GM12878 (cell line): ENCODE data around the gene LRRIQ4. TPM values are rescaled to one million over a fixed set of nuclear protein-coding genes. Genes with fewer than 3 reads are reported as not detected.
A peak's percentile ranks its signal among the peaks of the same experiment; 100 is the strongest.

Experiments used
- CREB1 ChIP-seq: IDR thresholded peaks from 2 replicates; pipeline ENCODE4 v1.6.1; 2012; ENCODE audit warnings: low read depth, mild to moderate bottlenecking, inconsistent platforms
- MXI1 ChIP-seq: fragments of 150-350 bp; IDR thresholded peaks from 2 replicates; pipeline ENCODE4 v1.6.1; 2011; ENCODE audit warnings: low read depth, mild to moderate bottlenecking, inconsistent platforms, low read length, improper control_type of control experiment
- NRF1 ChIP-seq: conservative IDR thresholded peaks from 2 replicates; pipeline ENCODE4 v1.6.1; 2011; ENCODE audit warnings: mild to moderate bottlenecking, low read depth, low read length, improper control_type of control experiment
- RAD51 ChIP-seq: fragments of 450-650 bp; IDR thresholded peaks from 2 replicates; pipeline ENCODE4 v1.6.1; 2016; ENCODE audit warnings: moderate library complexity, mild to moderate bottlenecking, inconsistent platforms
- SMAD1 ChIP-seq: fragments of 450-650 bp; IDR thresholded peaks from 2 replicates; pipeline ENCODE4 v1.6.1; 2018; ENCODE audit warnings: mild to moderate bottlenecking, low read depth; ENCODE audit not compliant: partially characterized antibody
- SMARCA5 ChIP-seq: fragments of 450-650 bp; IDR thresholded peaks from 2 replicates; pipeline ENCODE4 v1.6.1; 2017; ENCODE audit warnings: mild to moderate bottlenecking
- SREBF1 ChIP-seq: IDR thresholded peaks from 2 replicates; pipeline ENCODE4 v1.6.1; 2012; ENCODE audit warnings: mild to moderate bottlenecking, low read length
- TARDBP ChIP-seq: IDR thresholded peaks from 2 replicates; pipeline ENCODE4 v1.6.1; 2016; ENCODE audit warnings: borderline replicate concordance
- ZBED1 ChIP-seq: IDR thresholded peaks from 2 replicates; pipeline ENCODE4 v1.6.1; 2016; ENCODE audit warnings: borderline replicate concordance
- ZNF217 ChIP-seq: fragments of 450-650 bp; IDR thresholded peaks from 2 replicates; pipeline ENCODE4 v1.6.1; 2017; ENCODE audit warnings: antibody characterized with exemption, mild to moderate bottlenecking
- ZNF274 ChIP-seq: IDR thresholded peaks from one replicate; pipeline ENCODE4 v1.8.0; 2011; ENCODE audit not compliant: insufficient read length, insufficient read depth
- polyA plus RNA-seq, 11 experiments: library from polyadenylated mRNA; depleted of rRNA in 4 of 11; unstranded in 6 of 11; stranded (reverse) in 5 of 11; fragments of >200 nt; fragmentation: Nextera tagmentation in 4 of 11; fragmentation: Illumina TruSeq in 1 of 11; extraction: Ambion mirVana in 4 of 11; extraction: Trizol in 1 of 11; gene quantifications; 1 replicate in 1 of 11; 2 replicates in 10 of 11; pipeline versions ENCODE4 v1.2.1 to v1.2.3, GENCODE V29; 2011 to 2016; ENCODE audit warnings: inconsistent platforms in 2 of 11, missing spikeins in 2 of 11, low read depth in 1 of 11
- total RNA-seq, 4 experiments: library from RNA; depleted of rRNA in 3 of 4; stranded (reverse); fragments of >200 nt in 3 of 4; fragmentation: Illumina TruSeq in 1 of 4; extraction: Trizol in 1 of 4; gene quantifications; 2 replicates each; pipeline versions ENCODE4 v1.2.1 to v1.2.3, GENCODE V29; 2013 to 2021
- TF ChIP-seq, protein P1 (sequence below): fragments of 450-650 bp; IDR thresholded peaks from 2 replicates; pipeline ENCODE4 v1.6.1; 2017; ENCODE audit warnings: antibody characterized with exemption, mild to moderate bottlenecking, moderate library complexity
- TF ChIP-seq, protein P2 (sequence below): fragments of 450-650 bp; IDR thresholded peaks from 2 replicates; pipeline ENCODE4 v1.6.1; 2018; ENCODE audit warnings: mild to moderate bottlenecking, low read depth, moderate library complexity; ENCODE audit not compliant: partially characterized antibody
- TF ChIP-seq, protein P3 (sequence below): fragments of 450-650 bp; IDR thresholded peaks from 2 replicates; pipeline ENCODE4 v1.6.1; 2017; ENCODE audit warnings: borderline replicate concordance
- TF ChIP-seq, protein P4 (sequence below): fragments of 450-650 bp; IDR thresholded peaks from 2 replicates; pipeline ENCODE4 v1.6.1; 2017; ENCODE audit warnings: mild to moderate bottlenecking, moderate library complexity
- TF ChIP-seq, protein P5 (sequence below): IDR thresholded peaks from 2 replicates; pipeline ENCODE4 v1.6.1; 2012; ENCODE audit warnings: mild to moderate bottlenecking, low read depth, low read length

LRRIQ4 gene
- total and polyA plus RNA-seq, 10 of the 15 experiments (the other 5 are each of a cell fraction or from before 2014, with no cell fraction given): 0.06 to 0.21 (median 0.14) TPM; not detected in 3

DNA sequence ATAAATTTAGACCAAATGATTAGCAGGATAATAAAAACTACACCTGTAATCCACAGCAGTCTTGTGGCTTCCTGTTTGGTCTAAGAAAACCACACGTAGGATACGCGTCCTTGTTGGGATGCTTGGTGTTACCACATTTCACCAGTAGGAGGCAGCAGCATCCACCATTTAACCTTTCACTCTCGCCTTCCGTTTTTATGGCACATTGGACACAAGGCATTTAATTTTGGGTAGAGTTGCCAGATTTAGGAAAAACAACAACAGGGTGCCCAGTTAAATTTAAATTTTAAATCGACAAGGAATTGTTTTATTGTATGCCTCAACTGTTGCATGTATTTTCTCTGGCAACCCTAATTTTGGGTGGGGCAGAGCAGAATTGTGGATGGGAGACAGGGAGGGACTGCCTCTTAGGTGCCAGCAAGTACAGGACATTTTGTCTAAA is 50.8 kb downstream of the LRRIQ4 start (continued):
- TF ChIP-seq, protein P1, sequence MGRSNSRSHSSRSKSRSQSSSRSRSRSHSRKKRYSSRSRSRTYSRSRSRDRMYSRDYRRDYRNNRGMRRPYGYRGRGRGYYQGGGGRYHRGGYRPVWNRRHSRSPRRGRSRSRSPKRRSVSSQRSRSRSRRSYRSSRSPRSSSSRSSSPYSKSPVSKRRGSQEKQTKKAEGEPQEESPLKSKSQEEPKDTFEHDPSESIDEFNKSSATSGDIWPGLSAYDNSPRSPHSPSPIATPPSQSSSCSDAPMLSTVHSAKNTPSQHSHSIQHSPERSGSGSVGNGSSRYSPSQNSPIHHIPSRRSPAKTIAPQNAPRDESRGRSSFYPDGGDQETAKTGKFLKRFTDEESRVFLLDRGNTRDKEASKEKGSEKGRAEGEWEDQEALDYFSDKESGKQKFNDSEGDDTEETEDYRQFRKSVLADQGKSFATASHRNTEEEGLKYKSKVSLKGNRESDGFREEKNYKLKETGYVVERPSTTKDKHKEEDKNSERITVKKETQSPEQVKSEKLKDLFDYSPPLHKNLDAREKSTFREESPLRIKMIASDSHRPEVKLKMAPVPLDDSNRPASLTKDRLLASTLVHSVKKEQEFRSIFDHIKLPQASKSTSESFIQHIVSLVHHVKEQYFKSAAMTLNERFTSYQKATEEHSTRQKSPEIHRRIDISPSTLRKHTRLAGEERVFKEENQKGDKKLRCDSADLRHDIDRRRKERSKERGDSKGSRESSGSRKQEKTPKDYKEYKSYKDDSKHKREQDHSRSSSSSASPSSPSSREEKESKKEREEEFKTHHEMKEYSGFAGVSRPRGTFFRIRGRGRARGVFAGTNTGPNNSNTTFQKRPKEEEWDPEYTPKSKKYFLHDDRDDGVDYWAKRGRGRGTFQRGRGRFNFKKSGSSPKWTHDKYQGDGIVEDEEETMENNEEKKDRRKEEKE: no peak
- no peak for TF ChIP-seq MXI1
- no peak for TF ChIP-seq NRF1
- TF ChIP-seq SMARCA5: peak; percentile 25; the same call in 1 of the 2 replicates
- TF ChIP-seq RAD51: no peak
- TF ChIP-seq, protein P2, sequence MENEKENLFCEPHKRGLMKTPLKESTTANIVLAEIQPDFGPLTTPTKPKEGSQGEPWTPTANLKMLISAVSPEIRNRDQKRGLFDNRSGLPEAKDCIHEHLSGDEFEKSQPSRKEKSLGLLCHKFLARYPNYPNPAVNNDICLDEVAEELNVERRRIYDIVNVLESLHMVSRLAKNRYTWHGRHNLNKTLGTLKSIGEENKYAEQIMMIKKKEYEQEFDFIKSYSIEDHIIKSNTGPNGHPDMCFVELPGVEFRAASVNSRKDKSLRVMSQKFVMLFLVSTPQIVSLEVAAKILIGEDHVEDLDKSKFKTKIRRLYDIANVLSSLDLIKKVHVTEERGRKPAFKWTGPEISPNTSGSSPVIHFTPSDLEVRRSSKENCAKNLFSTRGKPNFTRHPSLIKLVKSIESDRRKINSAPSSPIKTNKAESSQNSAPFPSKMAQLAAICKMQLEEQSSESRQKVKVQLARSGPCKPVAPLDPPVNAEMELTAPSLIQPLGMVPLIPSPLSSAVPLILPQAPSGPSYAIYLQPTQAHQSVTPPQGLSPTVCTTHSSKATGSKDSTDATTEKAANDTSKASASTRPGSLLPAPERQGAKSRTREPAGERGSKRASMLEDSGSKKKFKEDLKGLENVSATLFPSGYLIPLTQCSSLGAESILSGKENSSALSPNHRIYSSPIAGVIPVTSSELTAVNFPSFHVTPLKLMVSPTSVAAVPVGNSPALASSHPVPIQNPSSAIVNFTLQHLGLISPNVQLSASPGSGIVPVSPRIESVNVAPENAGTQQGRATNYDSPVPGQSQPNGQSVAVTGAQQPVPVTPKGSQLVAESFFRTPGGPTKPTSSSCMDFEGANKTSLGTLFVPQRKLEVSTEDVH: no peak
- TF ChIP-seq TARDBP: no peak
- no peak for TF ChIP-seq SMAD1
- no peak for TF ChIP-seq SREBF1
- TF ChIP-seq ZBED1: peak; percentile 47; the same call in 1 of the 2 replicates
- peak; percentile 29; the same call in 1 of the 2 replicates for TF ChIP-seq CREB1
- TF ChIP-seq, protein P3, sequence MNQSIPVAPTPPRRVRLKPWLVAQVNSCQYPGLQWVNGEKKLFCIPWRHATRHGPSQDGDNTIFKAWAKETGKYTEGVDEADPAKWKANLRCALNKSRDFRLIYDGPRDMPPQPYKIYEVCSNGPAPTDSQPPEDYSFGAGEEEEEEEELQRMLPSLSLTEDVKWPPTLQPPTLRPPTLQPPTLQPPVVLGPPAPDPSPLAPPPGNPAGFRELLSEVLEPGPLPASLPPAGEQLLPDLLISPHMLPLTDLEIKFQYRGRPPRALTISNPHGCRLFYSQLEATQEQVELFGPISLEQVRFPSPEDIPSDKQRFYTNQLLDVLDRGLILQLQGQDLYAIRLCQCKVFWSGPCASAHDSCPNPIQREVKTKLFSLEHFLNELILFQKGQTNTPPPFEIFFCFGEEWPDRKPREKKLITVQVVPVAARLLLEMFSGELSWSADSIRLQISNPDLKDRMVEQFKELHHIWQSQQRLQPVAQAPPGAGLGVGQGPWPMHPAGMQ: no peak
- no peak for TF ChIP-seq ZNF274
- TF ChIP-seq, protein P4, sequence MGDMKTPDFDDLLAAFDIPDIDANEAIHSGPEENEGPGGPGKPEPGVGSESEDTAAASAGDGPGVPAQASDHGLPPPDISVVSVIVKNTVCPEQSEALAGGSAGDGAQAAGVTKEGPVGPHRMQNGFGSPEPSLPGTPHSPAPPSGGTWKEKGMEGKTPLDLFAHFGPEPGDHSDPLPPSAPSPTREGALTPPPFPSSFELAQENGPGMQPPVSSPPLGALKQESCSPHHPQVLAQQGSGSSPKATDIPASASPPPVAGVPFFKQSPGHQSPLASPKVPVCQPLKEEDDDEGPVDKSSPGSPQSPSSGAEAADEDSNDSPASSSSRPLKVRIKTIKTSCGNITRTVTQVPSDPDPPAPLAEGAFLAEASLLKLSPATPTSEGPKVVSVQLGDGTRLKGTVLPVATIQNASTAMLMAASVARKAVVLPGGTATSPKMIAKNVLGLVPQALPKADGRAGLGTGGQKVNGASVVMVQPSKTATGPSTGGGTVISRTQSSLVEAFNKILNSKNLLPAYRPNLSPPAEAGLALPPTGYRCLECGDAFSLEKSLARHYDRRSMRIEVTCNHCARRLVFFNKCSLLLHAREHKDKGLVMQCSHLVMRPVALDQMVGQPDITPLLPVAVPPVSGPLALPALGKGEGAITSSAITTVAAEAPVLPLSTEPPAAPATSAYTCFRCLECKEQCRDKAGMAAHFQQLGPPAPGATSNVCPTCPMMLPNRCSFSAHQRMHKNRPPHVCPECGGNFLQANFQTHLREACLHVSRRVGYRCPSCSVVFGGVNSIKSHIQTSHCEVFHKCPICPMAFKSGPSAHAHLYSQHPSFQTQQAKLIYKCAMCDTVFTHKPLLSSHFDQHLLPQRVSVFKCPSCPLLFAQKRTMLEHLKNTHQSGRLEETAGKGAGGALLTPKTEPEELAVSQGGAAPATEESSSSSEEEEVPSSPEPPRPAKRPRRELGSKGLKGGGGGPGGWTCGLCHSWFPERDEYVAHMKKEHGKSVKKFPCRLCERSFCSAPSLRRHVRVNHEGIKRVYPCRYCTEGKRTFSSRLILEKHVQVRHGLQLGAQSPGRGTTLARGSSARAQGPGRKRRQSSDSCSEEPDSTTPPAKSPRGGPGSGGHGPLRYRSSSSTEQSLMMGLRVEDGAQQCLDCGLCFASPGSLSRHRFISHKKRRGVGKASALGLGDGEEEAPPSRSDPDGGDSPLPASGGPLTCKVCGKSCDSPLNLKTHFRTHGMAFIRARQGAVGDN: no peak
- TF ChIP-seq ZNF217: 0 out of 2 replicates have a peak, but pooled peaks have one; percentile 31
- TF ChIP-seq, protein P5, sequence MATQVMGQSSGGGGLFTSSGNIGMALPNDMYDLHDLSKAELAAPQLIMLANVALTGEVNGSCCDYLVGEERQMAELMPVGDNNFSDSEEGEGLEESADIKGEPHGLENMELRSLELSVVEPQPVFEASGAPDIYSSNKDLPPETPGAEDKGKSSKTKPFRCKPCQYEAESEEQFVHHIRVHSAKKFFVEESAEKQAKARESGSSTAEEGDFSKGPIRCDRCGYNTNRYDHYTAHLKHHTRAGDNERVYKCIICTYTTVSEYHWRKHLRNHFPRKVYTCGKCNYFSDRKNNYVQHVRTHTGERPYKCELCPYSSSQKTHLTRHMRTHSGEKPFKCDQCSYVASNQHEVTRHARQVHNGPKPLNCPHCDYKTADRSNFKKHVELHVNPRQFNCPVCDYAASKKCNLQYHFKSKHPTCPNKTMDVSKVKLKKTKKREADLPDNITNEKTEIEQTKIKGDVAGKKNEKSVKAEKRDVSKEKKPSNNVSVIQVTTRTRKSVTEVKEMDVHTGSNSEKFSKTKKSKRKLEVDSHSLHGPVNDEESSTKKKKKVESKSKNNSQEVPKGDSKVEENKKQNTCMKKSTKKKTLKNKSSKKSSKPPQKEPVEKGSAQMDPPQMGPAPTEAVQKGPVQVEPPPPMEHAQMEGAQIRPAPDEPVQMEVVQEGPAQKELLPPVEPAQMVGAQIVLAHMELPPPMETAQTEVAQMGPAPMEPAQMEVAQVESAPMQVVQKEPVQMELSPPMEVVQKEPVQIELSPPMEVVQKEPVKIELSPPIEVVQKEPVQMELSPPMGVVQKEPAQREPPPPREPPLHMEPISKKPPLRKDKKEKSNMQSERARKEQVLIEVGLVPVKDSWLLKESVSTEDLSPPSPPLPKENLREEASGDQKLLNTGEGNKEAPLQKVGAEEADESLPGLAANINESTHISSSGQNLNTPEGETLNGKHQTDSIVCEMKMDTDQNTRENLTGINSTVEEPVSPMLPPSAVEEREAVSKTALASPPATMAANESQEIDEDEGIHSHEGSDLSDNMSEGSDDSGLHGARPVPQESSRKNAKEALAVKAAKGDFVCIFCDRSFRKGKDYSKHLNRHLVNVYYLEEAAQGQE: no peak
